ENCODE results near the gene ADRB2. TPM values are rescaled to one million over a fixed set of nuclear protein-coding genes. Genes with fewer than 3 reads are reported as not detected.

ADRB2 gene
- total RNA-seq, 1 experiment from 2014 or later, result 2.8 TPM

GRCh38 chr5:148844433-148845280 lies 18.2 kb downstream of the ADRB2 start:
- Histone ChIP-seq H3F3A (ENCODE audit: insufficient read depth, low read depth) (no peaks in the 10 kb centered on the region), H4K20me1 (ENCODE audit: insufficient read depth) (no peaks in the 10 kb centered on the region), H3K4me1 (replicated peaks; ENCODE audit: insufficient read depth) (peaks cover 16% of the 10 kb centered on the region), H3K79me2 (ENCODE audit: low read depth) (0 out of 2 replicates have a peak, but pooled peaks cover 8% of the 10 kb centered on the region), H3K4me2 (no peak overlapping the region), H3K9me3 (ENCODE audit: insufficient read depth, low read depth) (no peaks in the 10 kb centered on the region), H3K27ac (no peak overlapping the region), H3K36me3 (ENCODE audit: low read depth) (no peaks in the 10 kb centered on the region; the same call in 1 of the 2 replicates), H2AFZ (no peak overlapping the region), H3K9me2 (ENCODE audit: insufficient read depth) (no peaks in the 10 kb centered on the region), H3K27me3 (ENCODE audit: insufficient read depth, low read depth) (no peaks in the 10 kb centered on the region), H3K4me3 (no peak overlapping the region)
- TF ChIP-seq EZH2 (IDR thresholded peaks at IDR 0.05; ENCODE audit: low read depth) (no peak), CTCF (conservative IDR thresholded peaks at IDR 0.05) (no peak)
- CTCF ChIA-PET, result no interaction called here
- DNase-seq, result no peak
- BruUV-seq (replicated peaks), result no TSS peak
- POLR2A ChIA-PET (ENCODE audit: unreplicated experiment), result no interaction called here
- intact Hi-C loops (cut with micrococcal nuclease; ENCODE audit: unreplicated experiment), result no loop called here

- no peak for DNase-seq
- ChIA-PET CTCF (interaction anchor here (0.6 kb wide), 1 partner anchor 9 kb away, joined by 9 read pairs; no protein-coding TSS in a partner anchor), POLR2A (ENCODE audit: unreplicated experiment) (no interaction called here)
- no TSS peak for BruUV-seq (replicated peaks)
- Histone ChIP-seq H3K9me2 (ENCODE audit: insufficient read depth) (no peaks in the 10 kb centered on the region; the same call in 1 of the 2 replicates), H3K4me1 (replicated peaks; ENCODE audit: insufficient read depth) (peaks cover 4% of the 10 kb centered on the region; the same call in 1 of the 2 replicates), H4K20me1 (ENCODE audit: insufficient read depth) (no peaks in the 10 kb centered on the region), H3K27ac (no peak overlapping the region), H3K4me2 (no peak overlapping the region), H3K4me3 (no peak overlapping the region), H2AFZ (no peak overlapping the region), H3K27me3 (ENCODE audit: insufficient read depth, low read depth) (no peaks in the 10 kb centered on the region), H3K36me3 (ENCODE audit: low read depth) (no peaks in the 10 kb centered on the region; the same call in 1 of the 2 replicates), H3K9me3 (ENCODE audit: insufficient read depth, low read depth) (no peaks in the 10 kb centered on the region), H3K79me2 (ENCODE audit: low read depth) (0 out of 2 replicates have a peak, but pooled peaks cover 8% of the 10 kb centered on the region), H3F3A (ENCODE audit: insufficient read depth, low read depth) (no peaks in the 10 kb centered on the region)
- intact Hi-C loops (cut with micrococcal nuclease; ENCODE audit: unreplicated experiment), result no loop called here
- TF ChIP-seq EZH2 (IDR thresholded peaks at IDR 0.05; ENCODE audit: low read depth) (no peak), CTCF (conservative IDR thresholded peaks at IDR 0.05) (no peak)
Measured at GRCh38 chr5:148846930-148847329, 20.5 kb downstream of the ADRB2 start.

- TF ChIP-seq CTCF (conservative IDR thresholded peaks at IDR 0.05), result no peak
- Histone ChIP-seq H3K36me3 (ENCODE audit: low read depth) (no peaks in the 10 kb centered on the region), H3K27me3 (ENCODE audit: insufficient read depth, low read depth) (no peaks in the 10 kb centered on the region), H3K9me2 (ENCODE audit: insufficient read depth) (no peaks in the 10 kb centered on the region; the same call in 1 of the 2 replicates), H3K4me2 (no peak overlapping the region), H4K20me1 (ENCODE audit: insufficient read depth) (no peaks in the 10 kb centered on the region), H3K27ac (no peak overlapping the region), H3K4me1 (replicated peaks; ENCODE audit: insufficient read depth) (no peaks in the 10 kb centered on the region; the same call in 1 of the 2 replicates), H3K4me3 (no peak overlapping the region), H3K9me3 (ENCODE audit: insufficient read depth, low read depth) (no peaks in the 10 kb centered on the region), H3F3A (ENCODE audit: insufficient read depth, low read depth) (no peaks in the 10 kb centered on the region), H2AFZ (no peak overlapping the region), H3K79me2 (ENCODE audit: low read depth) (0 out of 2 replicates have a peak, but pooled peaks cover 4% of the 10 kb centered on the region)
- ChIA-PET POLR2A (ENCODE audit: unreplicated experiment) (no interaction called here), CTCF (no interaction called here)
- intact Hi-C loops (cut with micrococcal nuclease; ENCODE audit: unreplicated experiment), result no loop called here
- DNase-seq, result no peak
- no TSS peak for BruUV-seq (replicated peaks)
Measured at GRCh38 chr5:148847456-148847855, 21.0 kb downstream of the ADRB2 start.
